SK-N-SH (cell line): ENCODE measurements around the gene DNAH10. TPM values are rescaled to one million over a fixed set of nuclear protein-coding genes. Genes with fewer than 3 reads are reported as not detected.

Experiments
- CTCF ChIA-PET: fragments of 300-600, 350-600 bp; formaldehyde crosslinking; extraction: SDS; loops from one replicate; lab custom pipeline; 2021; lab: Yijun Ruan, JAX
- POLR2A ChIA-PET: fragments of 350-600 bp; sonication (Branson Sonifier 250); formaldehyde crosslinking; extraction: SDS; loops from one replicate; lab custom pipeline; 2020; ENCODE audit warnings: antibody characterized with exemption, inconsistent platforms; lab: Yijun Ruan, JAX
- DNase-seq: peaks from one replicate; pipeline ENCODE4 v3.0.0; 2012
- H2AFZ ChIP-seq: fragments of 200-600 bp; sonication (generic); 2 replicates; pipeline ENCODE4 v1.8.1; 2016; ENCODE audit warnings: antibody characterized with exemption, mild to moderate bottlenecking, low read depth
- H3F3A ChIP-seq: fragments of 200-600 bp; sonication (generic); replicated peaks from 2 replicates; pipeline ENCODE3; 2016; ENCODE audit warnings: antibody characterized with exemption, mild to moderate bottlenecking; ENCODE audit not compliant: insufficient read depth
- H3K27ac ChIP-seq, 2 experiments: fragments of 200-500 bp in 1 of 2; fragments of 200-600 bp in 1 of 2; sonication (Bioruptor generic) in 1 of 2; sonication (generic), shearing (Covaris generic) in 1 of 2; 2 replicates each; pipeline versions ENCODE4 v1.5.1 to v1.6.1; 2014 to 2016; ENCODE audit warnings: low read depth in 2 of 2, inconsistent platforms in 1 of 2, low read length in 1 of 2, mild to moderate bottlenecking in 1 of 2, mixed read lengths in 1 of 2
- H3K27me3 ChIP-seq: fragments of 200-600 bp; sonication (generic), shearing (Covaris generic); 2 replicates; pipeline ENCODE4 v1.6.1; 2016; ENCODE audit warnings: mixed run types; ENCODE audit not compliant: insufficient read depth
- H3K36me3 ChIP-seq, 2 experiments: fragments of 200-500 bp in 1 of 2; fragments of 200-600 bp in 1 of 2; sonication (Bioruptor generic) in 1 of 2; sonication (generic) in 1 of 2; replicated peaks in 1 of 2; 2 replicates each; pipeline versions ENCODE3 to v1.5.1; 2014 to 2016; ENCODE audit warnings: low read length in 1 of 2, mild to moderate bottlenecking in 1 of 2; ENCODE audit not compliant: insufficient read depth in 2 of 2, control insufficient read depth in 1 of 2
- H3K4me1 ChIP-seq, 2 experiments: fragments of 200-500 bp in 1 of 2; fragments of 200-600 bp in 1 of 2; sonication (Bioruptor generic) in 1 of 2; sonication (generic), shearing (Covaris generic) in 1 of 2; 2 replicates each; pipeline versions ENCODE4 v1.5.1 to v1.6.1; 2014 to 2016; ENCODE audit warnings: low read depth in 1 of 2, low read length in 1 of 2, mixed run types in 1 of 2; ENCODE audit not compliant: insufficient read depth in 2 of 2, control insufficient read depth in 1 of 2
- H3K4me2 ChIP-seq: fragments of 200-600 bp; sonication (generic), shearing (Covaris generic); 2 replicates; pipeline ENCODE4 v1.6.1; 2017; ENCODE audit warnings: mixed run types
- H3K4me3 ChIP-seq, 2 experiments: fragments of 200-500 bp in 1 of 2; fragments of 200-600 bp in 1 of 2; sonication (Bioruptor generic) in 1 of 2; sonication (generic), shearing (Covaris generic) in 1 of 2; 2 replicates each; pipeline versions ENCODE4 v1.5.1 to v1.8.1; 2014 to 2016; ENCODE audit warnings: low read depth in 2 of 2, inconsistent platforms in 1 of 2, low read length in 1 of 2, mild to moderate bottlenecking in 1 of 2, mixed read lengths in 1 of 2, moderate library complexity in 1 of 2
- H3K79me2 ChIP-seq: fragments of 200-600 bp; sonication (generic); 2 replicates; pipeline ENCODE4 v1.8.1; 2017; ENCODE audit warnings: mild to moderate bottlenecking; ENCODE audit not compliant: insufficient read depth
- H3K9ac ChIP-seq: fragments of 200-600 bp; sonication (generic); 2 replicates; pipeline ENCODE4 v1.6.1; 2017; ENCODE audit warnings: mixed run types
- H3K9me2 ChIP-seq: fragments of 200-600 bp; sonication (generic); 2 replicates; pipeline ENCODE4 v1.6.1; 2017; ENCODE audit warnings: mixed run types
- H3K9me3 ChIP-seq: fragments of 200-600 bp; sonication (generic); 2 replicates; pipeline ENCODE4 v1.6.1; 2017; ENCODE audit warnings: mixed run types, mild to moderate bottlenecking, moderate library complexity
- H4K20me1 ChIP-seq: fragments of 200-600 bp; sonication (generic); 2 replicates; pipeline ENCODE4 v1.6.1; 2017; ENCODE audit warnings: mild to moderate bottlenecking, mixed run types; ENCODE audit not compliant: insufficient read depth
- CHD2 ChIP-seq: fragments of 150-350 bp; IDR thresholded peaks from 2 replicates; pipeline ENCODE4 v1.6.1; 2018; ENCODE audit warnings: low read length; ENCODE audit not compliant: partially characterized antibody
- EP300 ChIP-seq, 2 experiments: IDR thresholded peaks; 2 replicates each; pipeline versions ENCODE4 v1.4.0 to v1.6.1; 2012; ENCODE audit warnings: borderline replicate concordance in 1 of 2, low read depth in 1 of 2, low read length in 1 of 2
- EZH2phosphoT487 ChIP-seq: fragments of 200-600 bp; sonication (generic); IDR thresholded peaks from 2 replicates; pipeline ENCODE4 v1.6.1; 2017; ENCODE audit warnings: low read depth, mixed run types, mild to moderate bottlenecking, antibody characterized with exemption, moderate library complexity, borderline replicate concordance
- FOSL2 ChIP-seq: IDR thresholded peaks from 2 replicates; pipeline ENCODE4 v1.4.0; 2012; ENCODE audit warnings: low read depth, mild to moderate bottlenecking, moderate library complexity, borderline replicate concordance
- FOXJ3 ChIP-seq: sonication (generic); formaldehyde crosslinking; IDR thresholded peaks from 2 replicates; pipeline ENCODE4 v1.5.1; 2020; ENCODE audit warnings: mild to moderate bottlenecking, missing genetic modification reagents
- FOXM1 ChIP-seq: IDR thresholded peaks from 2 replicates; pipeline ENCODE4 v1.4.0; 2012; ENCODE audit warnings: low read depth, mild to moderate bottlenecking
- GABPA ChIP-seq: IDR thresholded peaks from 2 replicates; pipeline ENCODE4 v1.4.0; 2012; ENCODE audit warnings: low read depth, mild to moderate bottlenecking
- JUND ChIP-seq: IDR thresholded peaks from 2 replicates; pipeline ENCODE4 v1.4.0; 2012
- MEF2A ChIP-seq: IDR thresholded peaks from 2 replicates; pipeline ENCODE4 v1.4.0; 2012; ENCODE audit warnings: low read depth, borderline replicate concordance
- MXI1 ChIP-seq: IDR thresholded peaks from 2 replicates; pipeline ENCODE4 v1.6.1; 2012; ENCODE audit warnings: mild to moderate bottlenecking, low read depth, low read length, improper control_type of control experiment
- POLR2AphosphoS5 ChIP-seq: IDR thresholded peaks from 2 replicates; pipeline ENCODE4 v1.6.1; 2012; ENCODE audit warnings: low read depth, low read length
- RCOR1 ChIP-seq: fragments of 150-350 bp; IDR thresholded peaks from 2 replicates; pipeline ENCODE4 v1.6.1; 2017; ENCODE audit warnings: antibody characterized with exemption, low read length
- RXRA ChIP-seq: IDR thresholded peaks from 2 replicates; pipeline ENCODE4 v1.4.0; 2012; ENCODE audit warnings: low read depth, mild to moderate bottlenecking, borderline replicate concordance
- SMC3 ChIP-seq: IDR thresholded peaks from 2 replicates; pipeline ENCODE4 v1.6.1; 2012; ENCODE audit warnings: low read depth, low read length, improper control_type of control experiment
- TCF12 ChIP-seq: IDR thresholded peaks from 2 replicates; pipeline ENCODE4 v1.4.0; 2012
- YY1 ChIP-seq: IDR thresholded peaks from 2 replicates; pipeline ENCODE4 v1.4.0; 2012; ENCODE audit warnings: low read depth, mild to moderate bottlenecking
- WGBS: methylation state at CpG from one replicate; pipeline ENCODE4 v1.1.6; 2017; ENCODE audit warnings: low lambda C conversion rate; 5-methylcytosine and 5-hydroxymethylcytosine counted together
- polyA plus RNA-seq, 3 experiments: library from polyadenylated mRNA; depleted of rRNA; stranded (reverse); fragments of >200 nt; gene quantifications; 2 replicates each; pipeline ENCODE4 v1.2.3, GENCODE V29; 2012
- TF ChIP-seq, protein P1 (sequence below): IDR thresholded peaks from 2 replicates; pipeline ENCODE4 v1.6.1; 2012; ENCODE audit warnings: mild to moderate bottlenecking, low read depth, low read length, moderate library complexity
- TF ChIP-seq, protein P2 (sequence below): fragments of 150-350 bp; IDR thresholded peaks from 2 replicates; pipeline ENCODE4 v1.6.1; 2017; ENCODE audit warnings: antibody characterized with exemption, low read length, low read depth, borderline replicate concordance
- TF ChIP-seq, protein P3 (sequence below): IDR thresholded peaks from 2 replicates; pipeline ENCODE4; 2012
- TF ChIP-seq, protein P4 (sequence below): IDR thresholded peaks from 2 replicates; pipeline ENCODE4 v1.4.0; 2012; ENCODE audit warnings: low read depth, borderline replicate concordance

The DNAH10 gene
- polyA plus RNA-seq, 1 of the 3 experiments (the other 2 are of a cell fraction), result 0.13 TPM

DNA sequence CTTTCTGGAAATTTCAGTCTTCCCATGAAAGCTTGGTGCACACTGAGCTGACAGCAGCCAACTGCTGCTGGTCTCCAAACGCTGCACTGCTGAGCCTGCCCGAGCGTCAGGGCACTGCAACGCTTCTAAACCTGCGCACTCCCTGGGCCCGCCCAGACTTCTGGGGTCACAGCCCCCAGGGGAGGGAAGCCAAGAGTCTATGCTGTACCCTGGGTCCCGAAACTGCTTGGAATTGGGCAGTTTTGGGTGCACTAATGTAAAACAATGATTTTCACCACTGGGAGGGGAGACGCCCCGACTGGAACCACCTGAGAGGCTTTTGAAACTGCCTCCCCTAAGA, 178.5 kb downstream of the DNAH10 start:
- Histone ChIP-seq H3K9ac (no peak overlapping the region), H3F3A (no peaks in the 10 kb centered on the region), H4K20me1 (no peaks in the 10 kb centered on the region), H3K9me3 (no peaks in the 10 kb centered on the region), H3K79me2 (no peaks in the 10 kb centered on the region; the same call in 1 of the 2 replicates), H3K4me2 (no peak overlapping the region), H2AFZ (no peak overlapping the region), H3K27me3 (no peaks in the 10 kb centered on the region), H3K36me3 (peaks cover 16 to 70% of the 10 kb centered on the region in 2 experiments), H3K9me2 (no peaks in the 10 kb centered on the region), H3K4me1 (no peaks in the 10 kb centered on the region; a peak in 1 of 4 replicates), H3K4me3 (no peak overlapping the region), H3K27ac (no peak overlapping the region)
- CTCF ChIA-PET, result interaction anchor here (0.6 kb wide), 1 partner anchor 44 kb away, joined by 3 read pairs; no protein-coding TSS in a partner anchor
- 97% methylated on average over 9 of the region's 9 CpGs for WGBS
- no peak for DNase-seq
- POLR2A ChIA-PET, result no interaction called here
- no peak for TF ChIP-seq FOXJ3 (CRISPR knock-in tag)
- no peak for TF ChIP-seq YY1
- TF ChIP-seq FOSL2, result no peak
- TF ChIP-seq, protein P1, sequence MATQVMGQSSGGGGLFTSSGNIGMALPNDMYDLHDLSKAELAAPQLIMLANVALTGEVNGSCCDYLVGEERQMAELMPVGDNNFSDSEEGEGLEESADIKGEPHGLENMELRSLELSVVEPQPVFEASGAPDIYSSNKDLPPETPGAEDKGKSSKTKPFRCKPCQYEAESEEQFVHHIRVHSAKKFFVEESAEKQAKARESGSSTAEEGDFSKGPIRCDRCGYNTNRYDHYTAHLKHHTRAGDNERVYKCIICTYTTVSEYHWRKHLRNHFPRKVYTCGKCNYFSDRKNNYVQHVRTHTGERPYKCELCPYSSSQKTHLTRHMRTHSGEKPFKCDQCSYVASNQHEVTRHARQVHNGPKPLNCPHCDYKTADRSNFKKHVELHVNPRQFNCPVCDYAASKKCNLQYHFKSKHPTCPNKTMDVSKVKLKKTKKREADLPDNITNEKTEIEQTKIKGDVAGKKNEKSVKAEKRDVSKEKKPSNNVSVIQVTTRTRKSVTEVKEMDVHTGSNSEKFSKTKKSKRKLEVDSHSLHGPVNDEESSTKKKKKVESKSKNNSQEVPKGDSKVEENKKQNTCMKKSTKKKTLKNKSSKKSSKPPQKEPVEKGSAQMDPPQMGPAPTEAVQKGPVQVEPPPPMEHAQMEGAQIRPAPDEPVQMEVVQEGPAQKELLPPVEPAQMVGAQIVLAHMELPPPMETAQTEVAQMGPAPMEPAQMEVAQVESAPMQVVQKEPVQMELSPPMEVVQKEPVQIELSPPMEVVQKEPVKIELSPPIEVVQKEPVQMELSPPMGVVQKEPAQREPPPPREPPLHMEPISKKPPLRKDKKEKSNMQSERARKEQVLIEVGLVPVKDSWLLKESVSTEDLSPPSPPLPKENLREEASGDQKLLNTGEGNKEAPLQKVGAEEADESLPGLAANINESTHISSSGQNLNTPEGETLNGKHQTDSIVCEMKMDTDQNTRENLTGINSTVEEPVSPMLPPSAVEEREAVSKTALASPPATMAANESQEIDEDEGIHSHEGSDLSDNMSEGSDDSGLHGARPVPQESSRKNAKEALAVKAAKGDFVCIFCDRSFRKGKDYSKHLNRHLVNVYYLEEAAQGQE, result no peak
- TF ChIP-seq TCF12, result no peak
- no peak for TF ChIP-seq JUND
- TF ChIP-seq, protein P2, sequence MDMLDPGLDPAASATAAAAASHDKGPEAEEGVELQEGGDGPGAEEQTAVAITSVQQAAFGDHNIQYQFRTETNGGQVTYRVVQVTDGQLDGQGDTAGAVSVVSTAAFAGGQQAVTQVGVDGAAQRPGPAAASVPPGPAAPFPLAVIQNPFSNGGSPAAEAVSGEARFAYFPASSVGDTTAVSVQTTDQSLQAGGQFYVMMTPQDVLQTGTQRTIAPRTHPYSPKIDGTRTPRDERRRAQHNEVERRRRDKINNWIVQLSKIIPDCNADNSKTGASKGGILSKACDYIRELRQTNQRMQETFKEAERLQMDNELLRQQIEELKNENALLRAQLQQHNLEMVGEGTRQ, result no peak
- TF ChIP-seq CHD2, result no peak

DNA sequence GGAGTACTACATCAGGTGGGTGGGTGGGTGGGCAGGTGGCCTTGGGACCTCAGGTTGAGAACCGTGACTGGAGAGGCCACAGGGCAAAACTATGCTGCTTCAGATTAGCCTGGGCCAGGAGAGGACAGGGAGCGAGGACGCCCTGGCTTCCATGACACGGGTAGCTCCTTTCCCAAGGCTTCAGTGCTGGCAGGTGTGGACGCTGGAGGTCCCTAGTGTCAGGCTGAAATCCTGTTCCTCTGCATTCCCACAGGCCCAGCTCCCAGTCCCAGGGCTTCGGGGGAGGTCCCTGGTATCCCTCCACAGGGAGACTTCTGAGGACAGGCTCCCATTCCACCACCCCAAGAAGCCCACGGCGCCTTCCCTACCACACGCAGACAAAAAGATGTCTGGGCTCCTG, 178.9 kb downstream of the DNAH10 start:
- no peaks in the 10 kb centered on the region for H4K20me1 ChIP-seq
- no peaks in the 10 kb centered on the region for H3K27me3 ChIP-seq
- H3K9me2 ChIP-seq, result no peaks in the 10 kb centered on the region
- H3K36me3 ChIP-seq, result peaks cover 16 to 70% of the 10 kb centered on the region in 2 experiments
- ChIA-PET CTCF (interaction anchor here (0.6 to 1.5 kb wide), 2 partner anchors 43 to 44 kb away, joined by 3 read pairs; no protein-coding TSS in a partner anchor), POLR2A (no interaction called here)
- DNase-seq, result no peak
- H3K27ac ChIP-seq, result no peak overlapping the region
- TF ChIP-seq, protein P2, result no peak
- TF ChIP-seq GABPA (no peak), CHD2 (no peak), SMC3 (no peak), FOSL2 (no peak), POLR2AphosphoS5 (no peak), EZH2phosphoT487 (no peak), MEF2A (no peak), MXI1 (no peak), RCOR1 (no peak), RXRA (no peak), FOXM1 (no peak), EP300 (IDR thresholded peaks at IDR 0.05; ENCODE audit: borderline replicate concordance in 1 of 2, low read depth in 1 of 2, low read length in 1 of 2) (no peak)
- TF ChIP-seq, protein P3, sequence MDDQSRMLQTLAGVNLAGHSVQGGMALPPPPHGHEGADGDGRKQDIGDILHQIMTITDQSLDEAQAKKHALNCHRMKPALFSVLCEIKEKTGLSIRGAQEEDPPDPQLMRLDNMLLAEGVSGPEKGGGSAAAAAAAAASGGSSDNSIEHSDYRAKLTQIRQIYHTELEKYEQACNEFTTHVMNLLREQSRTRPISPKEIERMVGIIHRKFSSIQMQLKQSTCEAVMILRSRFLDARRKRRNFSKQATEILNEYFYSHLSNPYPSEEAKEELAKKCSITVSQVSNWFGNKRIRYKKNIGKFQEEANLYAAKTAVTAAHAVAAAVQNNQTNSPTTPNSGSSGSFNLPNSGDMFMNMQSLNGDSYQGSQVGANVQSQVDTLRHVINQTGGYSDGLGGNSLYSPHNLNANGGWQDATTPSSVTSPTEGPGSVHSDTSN, result no peak
- TF ChIP-seq, protein P4, sequence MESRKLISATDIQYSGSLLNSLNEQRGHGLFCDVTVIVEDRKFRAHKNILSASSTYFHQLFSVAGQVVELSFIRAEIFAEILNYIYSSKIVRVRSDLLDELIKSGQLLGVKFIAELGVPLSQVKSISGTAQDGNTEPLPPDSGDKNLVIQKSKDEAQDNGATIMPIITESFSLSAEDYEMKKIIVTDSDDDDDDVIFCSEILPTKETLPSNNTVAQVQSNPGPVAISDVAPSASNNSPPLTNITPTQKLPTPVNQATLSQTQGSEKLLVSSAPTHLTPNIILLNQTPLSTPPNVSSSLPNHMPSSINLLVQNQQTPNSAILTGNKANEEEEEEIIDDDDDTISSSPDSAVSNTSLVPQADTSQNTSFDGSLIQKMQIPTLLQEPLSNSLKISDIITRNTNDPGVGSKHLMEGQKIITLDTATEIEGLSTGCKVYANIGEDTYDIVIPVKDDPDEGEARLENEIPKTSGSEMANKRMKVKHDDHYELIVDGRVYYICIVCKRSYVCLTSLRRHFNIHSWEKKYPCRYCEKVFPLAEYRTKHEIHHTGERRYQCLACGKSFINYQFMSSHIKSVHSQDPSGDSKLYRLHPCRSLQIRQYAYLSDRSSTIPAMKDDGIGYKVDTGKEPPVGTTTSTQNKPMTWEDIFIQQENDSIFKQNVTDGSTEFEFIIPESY, result no peak
- WGBS, result 98% methylated on average over 9 of the region's 9 CpGs
- H3K4me1 ChIP-seq, result no peaks in the 10 kb centered on the region; a peak in 1 of 4 replicates
- H3K4me3 ChIP-seq, result no peak overlapping the region
- no peaks in the 10 kb centered on the region; the same call in 1 of the 2 replicates for H3K79me2 ChIP-seq
- H3K9me3 ChIP-seq, result no peaks in the 10 kb centered on the region
- no peaks in the 10 kb centered on the region for H3F3A ChIP-seq
- no peak overlapping the region for H2AFZ ChIP-seq
- no peak overlapping the region for H3K4me2 ChIP-seq
- no peak overlapping the region for H3K9ac ChIP-seq
